SK-N-SH (cell line): Measurements from ENCODE around the gene PANK4. TPM values are rescaled to one million over a fixed set of nuclear protein-coding genes. Genes with fewer than 3 reads are reported as not detected.
A peak's percentile ranks its signal among the peaks of the same experiment; 100 is the strongest.
"Not testable (repeated sequence)": the region's sequence is repeated elsewhere in the genome, so short reads cannot be mapped to it uniquely, and the experiment has no call there.

Source experiments
- CTCF ChIA-PET: fragments of 300-600, 350-600 bp; formaldehyde crosslinking; extraction: SDS; loops from one replicate; lab custom pipeline; 2021; lab: Yijun Ruan, JAX
- POLR2A ChIA-PET: fragments of 350-600 bp; sonication (Branson Sonifier 250); formaldehyde crosslinking; extraction: SDS; loops from one replicate; lab custom pipeline; 2020; ENCODE audit warnings: antibody characterized with exemption, inconsistent platforms; lab: Yijun Ruan, JAX
- DNase-seq: peaks from one replicate; pipeline ENCODE4 v3.0.0; 2012
- H2AFZ ChIP-seq: fragments of 200-600 bp; sonication (generic); 2 replicates; pipeline ENCODE4 v1.8.1; 2016; ENCODE audit warnings: antibody characterized with exemption, mild to moderate bottlenecking, low read depth
- H3F3A ChIP-seq: fragments of 200-600 bp; sonication (generic); replicated peaks from 2 replicates; pipeline ENCODE3; 2016; ENCODE audit warnings: antibody characterized with exemption, mild to moderate bottlenecking; ENCODE audit not compliant: insufficient read depth
- H3K27ac ChIP-seq, 2 experiments: fragments of 200-500 bp in 1 of 2; fragments of 200-600 bp in 1 of 2; sonication (Bioruptor generic) in 1 of 2; sonication (generic), shearing (Covaris generic) in 1 of 2; 2 replicates each; pipeline versions ENCODE4 v1.5.1 to v1.6.1; 2014 to 2016; ENCODE audit warnings: low read depth in 2 of 2, inconsistent platforms in 1 of 2, low read length in 1 of 2, mild to moderate bottlenecking in 1 of 2, mixed read lengths in 1 of 2
- H3K27me3 ChIP-seq: fragments of 200-600 bp; sonication (generic), shearing (Covaris generic); 2 replicates; pipeline ENCODE4 v1.6.1; 2016; ENCODE audit warnings: mixed run types; ENCODE audit not compliant: insufficient read depth
- H3K36me3 ChIP-seq, 2 experiments: fragments of 200-500 bp in 1 of 2; fragments of 200-600 bp in 1 of 2; sonication (Bioruptor generic) in 1 of 2; sonication (generic) in 1 of 2; replicated peaks in 1 of 2; 2 replicates each; pipeline versions ENCODE3 to v1.5.1; 2014 to 2016; ENCODE audit warnings: low read length in 1 of 2, mild to moderate bottlenecking in 1 of 2; ENCODE audit not compliant: insufficient read depth in 2 of 2, control insufficient read depth in 1 of 2
- H3K4me1 ChIP-seq, 2 experiments: fragments of 200-500 bp in 1 of 2; fragments of 200-600 bp in 1 of 2; sonication (Bioruptor generic) in 1 of 2; sonication (generic), shearing (Covaris generic) in 1 of 2; 2 replicates each; pipeline versions ENCODE4 v1.5.1 to v1.6.1; 2014 to 2016; ENCODE audit warnings: low read depth in 1 of 2, low read length in 1 of 2, mixed run types in 1 of 2; ENCODE audit not compliant: insufficient read depth in 2 of 2, control insufficient read depth in 1 of 2
- H3K4me2 ChIP-seq: fragments of 200-600 bp; sonication (generic), shearing (Covaris generic); 2 replicates; pipeline ENCODE4 v1.6.1; 2017; ENCODE audit warnings: mixed run types
- H3K4me3 ChIP-seq, 2 experiments: fragments of 200-500 bp in 1 of 2; fragments of 200-600 bp in 1 of 2; sonication (Bioruptor generic) in 1 of 2; sonication (generic), shearing (Covaris generic) in 1 of 2; 2 replicates each; pipeline versions ENCODE4 v1.5.1 to v1.8.1; 2014 to 2016; ENCODE audit warnings: low read depth in 2 of 2, inconsistent platforms in 1 of 2, low read length in 1 of 2, mild to moderate bottlenecking in 1 of 2, mixed read lengths in 1 of 2, moderate library complexity in 1 of 2
- H3K79me2 ChIP-seq: fragments of 200-600 bp; sonication (generic); 2 replicates; pipeline ENCODE4 v1.8.1; 2017; ENCODE audit warnings: mild to moderate bottlenecking; ENCODE audit not compliant: insufficient read depth
- H3K9ac ChIP-seq: fragments of 200-600 bp; sonication (generic); 2 replicates; pipeline ENCODE4 v1.6.1; 2017; ENCODE audit warnings: mixed run types
- H3K9me2 ChIP-seq: fragments of 200-600 bp; sonication (generic); 2 replicates; pipeline ENCODE4 v1.6.1; 2017; ENCODE audit warnings: mixed run types
- H3K9me3 ChIP-seq: fragments of 200-600 bp; sonication (generic); 2 replicates; pipeline ENCODE4 v1.6.1; 2017; ENCODE audit warnings: mixed run types, mild to moderate bottlenecking, moderate library complexity
- H4K20me1 ChIP-seq: fragments of 200-600 bp; sonication (generic); 2 replicates; pipeline ENCODE4 v1.6.1; 2017; ENCODE audit warnings: mild to moderate bottlenecking, mixed run types; ENCODE audit not compliant: insufficient read depth
- FOXM1 ChIP-seq: IDR thresholded peaks from 2 replicates; pipeline ENCODE4 v1.4.0; 2012; ENCODE audit warnings: low read depth, mild to moderate bottlenecking
- RAD21 ChIP-seq: IDR thresholded peaks from 2 replicates; pipeline ENCODE4 v1.6.1; 2012; ENCODE audit warnings: mild to moderate bottlenecking, low read length
- SIN3A ChIP-seq: IDR thresholded peaks from 2 replicates; pipeline ENCODE4 v1.6.1; 2012; ENCODE audit warnings: low read depth, mild to moderate bottlenecking, low read length, moderate library complexity, borderline replicate concordance
- SMC3 ChIP-seq: IDR thresholded peaks from 2 replicates; pipeline ENCODE4 v1.6.1; 2012; ENCODE audit warnings: low read depth, low read length, improper control_type of control experiment
- WGBS: methylation state at CpG from one replicate; pipeline ENCODE4 v1.1.6; 2017; ENCODE audit warnings: low lambda C conversion rate; 5-methylcytosine and 5-hydroxymethylcytosine counted together
- polyA plus RNA-seq, 3 experiments: library from polyadenylated mRNA; depleted of rRNA; stranded (reverse); fragments of >200 nt; gene quantifications; 2 replicates each; pipeline ENCODE4 v1.2.3, GENCODE V29; 2012
- TF ChIP-seq, protein P1 (sequence below): fragments of 200-600 bp; sonication (generic); IDR thresholded peaks from 2 replicates; pipeline ENCODE4 v1.6.1; 2017; ENCODE audit warnings: antibody characterized with exemption, mild to moderate bottlenecking, moderate library complexity
- TF ChIP-seq, protein P2 (sequence below): IDR thresholded peaks from 2 replicates; pipeline ENCODE4 v1.4.0; 2012; ENCODE audit warnings: low read depth, borderline replicate concordance

PANK4 gene
- polyA plus RNA-seq, 1 of the 3 experiments (the other 2 are of a cell fraction) = 16.6 TPM

DNA sequence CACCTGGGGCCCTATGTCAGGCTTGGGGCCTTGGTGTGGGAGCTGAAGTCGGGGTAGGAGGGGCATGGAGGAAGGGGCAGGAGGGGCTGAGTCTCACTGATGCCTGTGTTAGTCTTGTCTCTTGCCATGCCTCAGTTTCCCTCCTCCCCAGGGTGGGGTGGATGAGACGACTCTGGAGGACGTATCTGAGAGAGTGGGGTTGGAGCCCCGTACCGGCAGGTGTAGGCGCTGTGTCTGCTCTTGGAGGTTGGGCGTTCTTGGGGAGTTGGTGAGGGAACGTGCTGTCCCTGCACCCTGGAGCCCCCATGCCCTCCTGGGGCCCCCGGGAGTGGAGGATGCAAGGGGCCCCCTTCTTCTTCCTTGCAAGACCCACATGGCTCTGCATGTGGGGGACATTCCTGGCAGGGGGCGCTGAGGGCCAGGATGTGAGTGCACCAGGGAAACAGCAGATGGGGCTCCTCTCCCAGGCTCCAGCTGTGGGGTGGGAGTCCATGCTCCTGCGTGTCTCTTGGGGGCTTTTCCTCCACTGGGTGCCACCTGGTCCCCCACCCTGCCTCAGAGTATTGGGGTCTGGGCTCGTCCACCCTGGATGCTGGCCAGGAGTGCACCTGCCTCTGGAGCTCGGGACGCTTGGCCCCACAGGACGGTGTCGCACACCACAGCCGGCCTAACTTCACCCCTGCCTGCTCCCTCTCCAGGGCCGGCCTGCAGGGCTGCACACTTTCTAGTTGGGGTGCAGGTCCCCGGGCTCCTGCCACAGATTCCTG, 28.4 kb upstream of the PANK4 start:
- no peaks in the 10 kb centered on the region for H3F3A ChIP-seq
- POLR2A ChIA-PET = no interaction called here
- no peaks in the 10 kb centered on the region for H3K36me3 ChIP-seq
- H3K79me2 ChIP-seq = no peaks in the 10 kb centered on the region
- no peaks in the 10 kb centered on the region for H4K20me1 ChIP-seq
- CTCF ChIA-PET = interaction anchor here (0.6 to 3.3 kb wide), 8 partner anchors 10 to 870 kb away, joined by 3 to 16 read pairs (median 6); no protein-coding TSS in a partner anchor
- WGBS = 73% methylated on average over 8 of the region's 19 CpGs
- H3K4me1 ChIP-seq = peaks cover 0 to 4% of the 10 kb centered on the region in 2 experiments; a peak in 1 of 4 replicates
- H3K9ac ChIP-seq = no peak overlapping the region
- H3K9me2 ChIP-seq = no peaks in the 10 kb centered on the region
- no peak overlapping the region for H2AFZ ChIP-seq
- H3K27ac ChIP-seq = no peak overlapping the region
- no peaks in the 10 kb centered on the region for H3K27me3 ChIP-seq
- no peaks in the 10 kb centered on the region for H3K9me3 ChIP-seq
- peak; percentile 67 for TF ChIP-seq RAD21
- TF ChIP-seq SIN3A = no peak
- TF ChIP-seq, protein P1, sequence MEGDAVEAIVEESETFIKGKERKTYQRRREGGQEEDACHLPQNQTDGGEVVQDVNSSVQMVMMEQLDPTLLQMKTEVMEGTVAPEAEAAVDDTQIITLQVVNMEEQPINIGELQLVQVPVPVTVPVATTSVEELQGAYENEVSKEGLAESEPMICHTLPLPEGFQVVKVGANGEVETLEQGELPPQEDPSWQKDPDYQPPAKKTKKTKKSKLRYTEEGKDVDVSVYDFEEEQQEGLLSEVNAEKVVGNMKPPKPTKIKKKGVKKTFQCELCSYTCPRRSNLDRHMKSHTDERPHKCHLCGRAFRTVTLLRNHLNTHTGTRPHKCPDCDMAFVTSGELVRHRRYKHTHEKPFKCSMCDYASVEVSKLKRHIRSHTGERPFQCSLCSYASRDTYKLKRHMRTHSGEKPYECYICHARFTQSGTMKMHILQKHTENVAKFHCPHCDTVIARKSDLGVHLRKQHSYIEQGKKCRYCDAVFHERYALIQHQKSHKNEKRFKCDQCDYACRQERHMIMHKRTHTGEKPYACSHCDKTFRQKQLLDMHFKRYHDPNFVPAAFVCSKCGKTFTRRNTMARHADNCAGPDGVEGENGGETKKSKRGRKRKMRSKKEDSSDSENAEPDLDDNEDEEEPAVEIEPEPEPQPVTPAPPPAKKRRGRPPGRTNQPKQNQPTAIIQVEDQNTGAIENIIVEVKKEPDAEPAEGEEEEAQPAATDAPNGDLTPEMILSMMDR = peak; percentile 30
- peak; percentile 49; the same call in 1 of the 2 replicates for TF ChIP-seq SMC3
- no peak for TF ChIP-seq FOXM1
- TF ChIP-seq, all 33 proteins: peak for 3
- H3K4me2 ChIP-seq = no peak overlapping the region
- H3K4me3 ChIP-seq = no peak overlapping the region
- peak; percentile 77 for DNase-seq

DNA sequence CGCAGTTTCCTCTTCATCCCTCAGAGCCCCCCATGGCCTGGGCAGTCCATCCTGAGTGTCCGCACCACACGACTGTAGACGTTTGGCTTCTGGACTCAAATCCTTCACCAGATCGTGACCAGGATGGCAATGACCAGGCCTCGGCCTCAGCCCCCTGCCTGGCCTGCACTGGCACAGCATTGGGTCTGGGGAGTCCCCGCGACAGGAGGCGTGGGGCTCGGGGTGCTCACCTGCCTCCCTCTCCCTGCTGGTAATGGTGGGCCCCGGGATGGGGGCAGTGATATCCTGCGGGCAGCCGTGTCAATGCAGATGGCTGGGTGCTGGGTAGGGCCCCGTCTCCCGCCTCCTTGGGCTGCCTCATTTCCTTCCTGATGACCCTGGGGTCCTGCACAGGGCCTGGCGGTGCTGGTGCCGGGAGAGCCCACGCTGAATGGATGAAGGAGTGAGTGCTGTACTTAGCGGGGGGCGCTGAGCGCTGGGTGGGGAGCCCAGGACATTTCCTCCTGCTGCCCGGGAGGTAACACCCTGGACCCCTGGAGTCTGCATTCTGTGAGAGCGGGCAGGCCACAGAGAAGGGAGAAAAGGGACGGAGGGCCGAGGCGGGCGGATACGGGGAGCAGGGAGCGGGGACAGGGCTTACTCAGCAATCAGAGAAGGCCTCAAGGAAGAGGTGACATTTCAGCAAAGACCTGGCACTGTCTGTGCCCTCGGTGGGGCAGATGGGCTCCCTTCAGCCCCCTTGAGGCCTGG, 27.6 kb upstream of the PANK4 start:
- Histone ChIP-seq H3K9me3 (no peaks in the 10 kb centered on the region), H3F3A (no peaks in the 10 kb centered on the region), H3K36me3 (no peaks in the 10 kb centered on the region), H3K27ac (no peak overlapping the region), H3K27me3 (no peaks in the 10 kb centered on the region), H3K9ac (no peak overlapping the region), H3K9me2 (no peaks in the 10 kb centered on the region), H3K4me3 (no peak overlapping the region), H3K4me1 (peaks cover 0 to 4% of the 10 kb centered on the region in 2 experiments; a peak in 1 of 4 replicates), H3K4me2 (no peak overlapping the region), H2AFZ (no peak overlapping the region), H4K20me1 (no peaks in the 10 kb centered on the region), H3K79me2 (no peaks in the 10 kb centered on the region)
- POLR2A ChIA-PET = no interaction called here
- 68% methylated on average over 21 of the region's 30 CpGs for WGBS
- CTCF ChIA-PET = interaction anchor here (0.6 to 3.3 kb wide), 5 partner anchors 11 to 870 kb away, joined by 3 to 16 read pairs (median 6); no protein-coding TSS in a partner anchor
- TF ChIP-seq, protein P1 = no peak
- TF ChIP-seq, protein P2, sequence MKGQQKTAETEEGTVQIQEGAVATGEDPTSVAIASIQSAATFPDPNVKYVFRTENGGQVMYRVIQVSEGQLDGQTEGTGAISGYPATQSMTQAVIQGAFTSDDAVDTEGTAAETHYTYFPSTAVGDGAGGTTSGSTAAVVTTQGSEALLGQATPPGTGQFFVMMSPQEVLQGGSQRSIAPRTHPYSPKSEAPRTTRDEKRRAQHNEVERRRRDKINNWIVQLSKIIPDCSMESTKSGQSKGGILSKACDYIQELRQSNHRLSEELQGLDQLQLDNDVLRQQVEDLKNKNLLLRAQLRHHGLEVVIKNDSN = no peak
- no peak for DNase-seq

DNA sequence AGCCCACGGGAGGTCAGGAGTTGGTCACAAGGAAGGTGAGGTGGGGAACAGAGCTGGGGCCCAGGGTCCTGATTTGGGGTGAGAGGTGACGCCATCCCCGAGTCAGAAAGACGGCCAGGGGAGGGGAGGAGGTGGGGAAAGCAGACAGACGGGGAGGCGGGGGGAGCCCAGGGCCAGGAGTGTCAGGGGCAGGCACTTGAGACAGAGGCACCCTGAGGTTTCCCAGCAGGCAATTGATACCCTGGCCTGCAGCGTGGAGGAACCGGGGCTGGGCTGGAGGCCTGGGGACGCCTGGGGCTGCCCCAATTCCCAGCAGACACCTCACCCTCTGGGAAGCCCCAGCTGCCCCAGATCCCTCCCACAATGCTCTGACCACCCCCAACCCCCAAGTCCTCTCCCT, 26.7 kb upstream of the PANK4 start:
- H3K36me3 ChIP-seq, H3K27me3 ChIP-seq, H3K4me1 ChIP-seq, H2AFZ ChIP-seq, H3K9me2 ChIP-seq, H4K20me1 ChIP-seq, H3K9me3 ChIP-seq, H3F3A ChIP-seq, H3K27ac ChIP-seq, POLR2A ChIA-PET, DNase-seq, CTCF ChIA-PET, H3K9ac ChIP-seq, H3K4me3 ChIP-seq, H3K79me2 ChIP-seq, H3K4me2 ChIP-seq: not testable (repeated sequence)
- WGBS = 34% methylated on average over 7 of the region's 9 CpGs
